Suprapubic skin (tissue), 4 donors: ENCODE measurements around the gene PRRT3. TPM values are rescaled to one million over a fixed set of nuclear protein-coding genes. Genes with fewer than 3 reads are reported as not detected.

Experiments used
- DNase-seq, 2 donors: peaks; one replicate each; pipeline ENCODE4 v3.0.0-alpha.2; 2019; ENCODE audit warnings: low spot score in 2 of 2
- H3K27ac ChIP-seq: fragments of 200-600 bp; sonication (generic); one replicate; pipeline ENCODE4 v1.5.1; 2019
- H3K27me3 ChIP-seq: fragments of 200-600 bp; sonication (generic); one replicate; pipeline ENCODE4 v1.5.1; 2019
- H3K36me3 ChIP-seq: fragments of 200-600 bp; sonication (generic); one replicate; pipeline ENCODE4 v1.5.1; 2019
- H3K4me1 ChIP-seq: fragments of 200-600 bp; sonication (generic); one replicate; pipeline ENCODE4 v1.5.1; 2019
- H3K4me3 ChIP-seq: fragments of 200-600 bp; sonication (generic); one replicate; pipeline ENCODE4 v1.5.1; 2019; ENCODE audit warnings: mild to moderate bottlenecking
- H3K9me3 ChIP-seq: fragments of 200-600 bp; sonication (generic); one replicate; pipeline ENCODE4 v1.5.1; 2019
- CTCF ChIP-seq, 2 donors: fragments of 200-600 bp in 1 of 2; fragments of 450-650 bp in 1 of 2; sonication (generic) in 1 of 2; IDR thresholded peaks; one replicate each; pipeline ENCODE4 v1.5.1; 2016 to 2019; ENCODE audit warnings: antibody characterized with exemption in 2 of 2, mild to moderate bottlenecking in 1 of 2, moderate library complexity in 1 of 2
- EP300 ChIP-seq: sonication (generic); formaldehyde crosslinking; IDR thresholded peaks from one replicate; pipeline ENCODE4 v1.6.1; 2017; ENCODE audit warnings: antibody characterized with exemption
- POLR2A ChIP-seq, 2 donors: fragments of 450-650 bp; IDR thresholded peaks; one replicate each; pipeline ENCODE4 v1.6.1; 2017; ENCODE audit warnings: antibody characterized with exemption in 2 of 2, mild to moderate bottlenecking in 2 of 2, moderate library complexity in 2 of 2
- POLR2AphosphoS5 ChIP-seq, 3 donors: sonication (generic); formaldehyde crosslinking; IDR thresholded peaks; one replicate each; pipeline ENCODE4 v1.6.1; 2017; ENCODE audit warnings: antibody characterized with exemption in 3 of 3
- WGBS: methylation state at CpG from one replicate; pipeline ENCODE4 v1.1.5; 2018; 5-methylcytosine and 5-hydroxymethylcytosine counted together
- total RNA-seq, 4 donors: library from RNA; depleted of rRNA; stranded (reverse); fragments of >200 nt; gene quantifications; one replicate each; pipeline ENCODE4 v1.1.0, GENCODE V29; 2016

The PRRT3 gene
- total RNA-seq, 4 donors from 2014 or later = 2.5 to 6.1 (median 3.0) TPM

- Histone ChIP-seq H3K9me3 (no peaks in the 10 kb centered on the region), H3K36me3 (peaks cover 29% of the 10 kb centered on the region), H3K27me3 (no peaks in the 10 kb centered on the region), H3K27ac (peak overlapping the region; percentile 81), H3K4me1 (peaks cover 56% of the 10 kb centered on the region), H3K4me3 (no peak overlapping the region)
- no peak for DNase-seq
- TF ChIP-seq CTCF (IDR thresholded peaks at IDR 0.05) (no peak), POLR2AphosphoS5 (IDR thresholded peaks at IDR 0.05) (no peak), EP300 (no peak), POLR2A (IDR thresholded peaks at IDR 0.05) (no peak)
- WGBS = 73% methylated on average over 8 of the region's 8 CpGs
Measured at GRCh38 chr3:9978710-9979305, 26.6 kb upstream of the PRRT3 start.

- no peaks in the 10 kb centered on the region for H3K9me3 ChIP-seq
- TF ChIP-seq POLR2A (IDR thresholded peaks at IDR 0.05) = no peak
- TF ChIP-seq POLR2AphosphoS5 (IDR thresholded peaks at IDR 0.05) = peak in 2 of 3 donors; percentile 45 to 71
- peaks cover 43% of the 10 kb centered on the region for H3K36me3 ChIP-seq
- DNase-seq = peak in 1 of 2 donors; percentile 86
- peaks cover 41% of the 10 kb centered on the region for H3K4me1 ChIP-seq
- no peak overlapping the region for H3K4me3 ChIP-seq
- H3K27me3 ChIP-seq = no peaks in the 10 kb centered on the region
- peak overlapping the region; percentile 81 for H3K27ac ChIP-seq
- WGBS = 25% methylated on average over 7 of the region's 7 CpGs
Measured at GRCh38 chr3:9976721-9977709, 24.8 kb upstream of the PRRT3 start.

- no peaks in the 10 kb centered on the region for H3K27me3 ChIP-seq
- no peaks in the 10 kb centered on the region for H3K9me3 ChIP-seq
- no peaks in the 10 kb centered on the region for H3K4me1 ChIP-seq
- no peak overlapping the region for H3K4me3 ChIP-seq
- TF ChIP-seq POLR2AphosphoS5 (IDR thresholded peaks at IDR 0.05) (no peak), EP300 (no peak), POLR2A (IDR thresholded peaks at IDR 0.05) (no peak), CTCF (IDR thresholded peaks at IDR 0.05) (no peak)
- H3K27ac ChIP-seq = peak overlapping the region; percentile 27
- 60% methylated on average over 3 of the region's 3 CpGs for WGBS
- H3K36me3 ChIP-seq = peaks cover 87% of the 10 kb centered on the region
- DNase-seq = no peak
Measured at GRCh38 chr3:9970020-9970652, 17.9 kb upstream of the PRRT3 start.

GRCh38 chr3:9969632-9970019 is 17.4 kb upstream of the PRRT3 start:
- no peak overlapping the region for H3K4me3 ChIP-seq
- H3K4me1 ChIP-seq = no peaks in the 10 kb centered on the region
- H3K9me3 ChIP-seq = no peaks in the 10 kb centered on the region
- TF ChIP-seq POLR2AphosphoS5 (IDR thresholded peaks at IDR 0.05) (no peak), POLR2A (IDR thresholded peaks at IDR 0.05) (no peak), CTCF (IDR thresholded peaks at IDR 0.05) (no peak), EP300 (no peak)
- H3K27me3 ChIP-seq = no peaks in the 10 kb centered on the region
- peak overlapping the region; percentile 27 for H3K27ac ChIP-seq
- DNase-seq = no peak
- H3K36me3 ChIP-seq = peaks cover 89% of the 10 kb centered on the region
- 92% methylated on average over 4 of the region's 4 CpGs for WGBS

GRCh38 chr3:9966841-9967240 is 14.6 kb upstream of the PRRT3 start:
- Histone ChIP-seq H3K36me3 (peaks cover 88% of the 10 kb centered on the region), H3K4me1 (no peaks in the 10 kb centered on the region), H3K4me3 (no peak overlapping the region), H3K9me3 (no peaks in the 10 kb centered on the region), H3K27me3 (no peaks in the 10 kb centered on the region), H3K27ac (no peak overlapping the region)
- TF ChIP-seq EP300 = no peak
- no peak for TF ChIP-seq CTCF (IDR thresholded peaks at IDR 0.05)
- TF ChIP-seq POLR2A (IDR thresholded peaks at IDR 0.05) = no peak
- TF ChIP-seq POLR2AphosphoS5 (IDR thresholded peaks at IDR 0.05) = no peak
- DNase-seq = no peak
- WGBS = 97% methylated on average over 2 of the region's 2 CpGs
